Cardiac muscle cell (in vitro differentiated cells and primary cell): ENCODE measurements around the gene RSAD1. TPM values are rescaled to one million over a fixed set of nuclear protein-coding genes. Genes with fewer than 3 reads are reported as not detected.

Experiments used
- DNase-seq, 2 donors: peaks; one replicate each; pipeline versions ENCODE4 v3.0.0 to v3.0.0-alpha.2; 2010 to 2017; ENCODE audit warnings: low read depth in 1 of 2, low spot score in 1 of 2
- H3K27ac ChIP-seq: fragments of 200-600 bp; sonication (generic); 2 replicates; pipeline ENCODE4 v1.5.1; 2016
- H3K27me3 ChIP-seq: fragments of 200-600 bp; sonication (generic); 2 replicates; pipeline ENCODE4 v1.6.0; 2016; ENCODE audit warnings: control low read depth
- H3K36me3 ChIP-seq: fragments of 200-600 bp; sonication (generic); 2 replicates; pipeline ENCODE4 v1.5.1; 2016; ENCODE audit warnings: control low read depth
- H3K4me1 ChIP-seq: fragments of 200-600 bp; sonication (generic); 2 replicates; pipeline ENCODE4 v1.8.1; 2017; ENCODE audit warnings: low read depth, mild to moderate bottlenecking, mixed run types
- H3K4me3 ChIP-seq: fragments of 200-600 bp; sonication (generic); 2 replicates; pipeline ENCODE4 v1.5.1; 2016; ENCODE audit warnings: mild to moderate bottlenecking
- H3K9me3 ChIP-seq: fragments of 200-600 bp; sonication (generic); 2 replicates; pipeline ENCODE4 v1.5.1; 2017; ENCODE audit warnings: low read depth, mild to moderate bottlenecking, control low read depth
- polyA plus RNA-seq: library from polyadenylated mRNA; unstranded; fragments of >200 nt; fragmentation: Nextera tagmentation; extraction: Ambion mirVana; gene quantifications from 2 replicates; pipeline ENCODE4 v1.2.1, GENCODE V29; 2016
- total RNA-seq: library from RNA; depleted of rRNA; stranded (reverse); fragments of >200 nt; gene quantifications from 2 replicates; pipeline ENCODE4 v1.2.3, GENCODE V29; 2016
- TF ChIP-seq, protein P1 (sequence below): IDR thresholded peaks from 2 replicates; pipeline ENCODE4 v1.5.1; 2012; ENCODE audit warnings: low read depth, mild to moderate bottlenecking, low read length

The RSAD1 gene
- total and polyA plus RNA-seq, 2 experiments from 2014 or later, result 35.8 to 39.7 TPM

DNA sequence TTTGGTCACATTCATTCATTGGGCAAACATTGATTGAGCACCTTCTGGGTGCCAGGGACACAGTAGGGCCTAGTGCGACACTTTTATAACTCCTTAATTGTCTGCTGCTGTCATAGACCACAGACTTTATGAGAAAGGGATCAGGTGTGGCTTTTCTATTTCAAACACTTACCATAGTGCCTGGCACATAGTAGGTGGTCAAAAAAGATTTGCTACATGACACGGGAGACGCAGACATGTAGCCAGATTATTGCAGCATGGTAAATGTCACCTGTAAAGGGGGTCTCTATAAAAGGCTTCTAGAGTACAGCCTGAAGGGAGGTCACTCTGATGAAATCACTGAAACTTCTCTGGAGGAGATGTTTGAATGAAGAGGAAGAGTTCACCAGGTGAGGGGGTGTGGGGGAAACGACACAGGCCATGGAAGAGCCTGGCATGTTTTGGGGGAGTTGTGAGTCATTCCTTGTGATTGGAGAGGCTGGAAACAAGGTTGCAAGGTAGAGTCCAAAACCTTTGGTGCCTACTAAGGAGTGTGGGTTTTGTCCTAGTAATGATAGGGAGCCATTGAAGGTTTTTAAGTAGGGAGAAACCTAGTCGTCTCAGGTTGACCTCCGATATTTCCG lies 1.6 kb downstream of the RSAD1 start:
- peaks cover 4% of the 10 kb centered on the region for H3K36me3 ChIP-seq
- H3K4me3 ChIP-seq, result no peak overlapping the region
- TF ChIP-seq, protein P1, sequence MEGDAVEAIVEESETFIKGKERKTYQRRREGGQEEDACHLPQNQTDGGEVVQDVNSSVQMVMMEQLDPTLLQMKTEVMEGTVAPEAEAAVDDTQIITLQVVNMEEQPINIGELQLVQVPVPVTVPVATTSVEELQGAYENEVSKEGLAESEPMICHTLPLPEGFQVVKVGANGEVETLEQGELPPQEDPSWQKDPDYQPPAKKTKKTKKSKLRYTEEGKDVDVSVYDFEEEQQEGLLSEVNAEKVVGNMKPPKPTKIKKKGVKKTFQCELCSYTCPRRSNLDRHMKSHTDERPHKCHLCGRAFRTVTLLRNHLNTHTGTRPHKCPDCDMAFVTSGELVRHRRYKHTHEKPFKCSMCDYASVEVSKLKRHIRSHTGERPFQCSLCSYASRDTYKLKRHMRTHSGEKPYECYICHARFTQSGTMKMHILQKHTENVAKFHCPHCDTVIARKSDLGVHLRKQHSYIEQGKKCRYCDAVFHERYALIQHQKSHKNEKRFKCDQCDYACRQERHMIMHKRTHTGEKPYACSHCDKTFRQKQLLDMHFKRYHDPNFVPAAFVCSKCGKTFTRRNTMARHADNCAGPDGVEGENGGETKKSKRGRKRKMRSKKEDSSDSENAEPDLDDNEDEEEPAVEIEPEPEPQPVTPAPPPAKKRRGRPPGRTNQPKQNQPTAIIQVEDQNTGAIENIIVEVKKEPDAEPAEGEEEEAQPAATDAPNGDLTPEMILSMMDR, result no peak
- no peaks in the 10 kb centered on the region for H3K27me3 ChIP-seq
- no peak overlapping the region for H3K27ac ChIP-seq
- DNase-seq, result no peak
- H3K9me3 ChIP-seq, result no peaks in the 10 kb centered on the region
- H3K4me1 ChIP-seq, result peaks cover 2% of the 10 kb centered on the region

DNA sequence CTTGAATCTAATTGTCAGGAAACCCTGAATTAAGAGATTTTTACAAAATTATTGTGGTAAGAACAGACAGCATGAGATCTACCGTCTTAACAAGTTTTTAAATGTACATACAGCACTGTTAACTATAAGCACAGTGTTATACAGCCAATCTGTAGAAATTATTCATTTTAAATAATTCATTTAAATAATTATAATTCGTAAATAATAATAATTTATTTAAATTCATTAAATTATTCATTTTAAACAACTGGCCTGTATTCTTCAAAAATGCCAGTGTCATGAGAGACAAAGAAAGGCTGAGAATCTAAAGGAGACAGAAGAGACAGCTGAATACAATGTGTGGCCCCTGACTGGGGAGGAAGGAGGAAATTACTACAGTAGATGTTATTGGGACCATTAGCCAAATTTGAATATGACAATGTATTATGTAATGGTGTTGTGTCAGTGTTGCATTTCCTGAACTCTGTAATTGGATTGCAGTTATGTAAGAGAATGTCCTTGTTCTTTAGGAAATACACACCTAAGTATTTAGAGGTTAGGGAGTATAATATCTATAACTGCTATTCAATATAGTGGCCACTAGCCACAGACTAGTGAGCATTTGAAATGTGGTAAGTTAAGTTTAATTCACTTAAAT lies 2.3 kb downstream of the RSAD1 start:
- DNase-seq, result no peak
- no peaks in the 10 kb centered on the region for H3K27me3 ChIP-seq
- H3K9me3 ChIP-seq, result no peaks in the 10 kb centered on the region
- no peak overlapping the region for H3K4me3 ChIP-seq
- peaks cover 4% of the 10 kb centered on the region for H3K36me3 ChIP-seq
- TF ChIP-seq, protein P1, result no peak
- no peak overlapping the region for H3K27ac ChIP-seq
- H3K4me1 ChIP-seq, result peaks cover 2% of the 10 kb centered on the region

DNA sequence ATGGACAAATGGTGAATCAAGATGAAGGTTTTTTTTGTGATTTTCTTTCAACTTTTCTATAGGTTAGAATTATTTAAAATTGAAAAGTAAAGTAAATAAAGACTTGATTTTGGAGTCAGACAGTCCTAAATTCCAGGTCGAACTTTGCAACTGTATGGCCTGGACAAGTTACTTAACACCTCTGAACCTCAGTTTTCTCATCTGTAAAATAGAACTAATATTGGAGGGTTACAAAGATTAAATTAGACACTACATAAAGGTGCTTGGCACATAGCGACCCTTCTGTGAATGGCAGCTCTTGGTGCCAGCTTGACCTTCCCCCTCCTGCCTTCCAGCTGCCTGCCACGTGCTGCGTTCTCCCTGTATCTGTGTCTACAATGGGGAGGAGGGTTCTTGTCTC lies 3.0 kb downstream of the RSAD1 start:
- no peak for DNase-seq
- TF ChIP-seq, protein P1, result no peak
- peaks cover 4% of the 10 kb centered on the region for H3K36me3 ChIP-seq
- no peak overlapping the region for H3K27ac ChIP-seq
- no peaks in the 10 kb centered on the region for H3K9me3 ChIP-seq
- no peaks in the 10 kb centered on the region for H3K27me3 ChIP-seq
- no peak overlapping the region for H3K4me3 ChIP-seq
- peaks cover 2% of the 10 kb centered on the region for H3K4me1 ChIP-seq

DNA sequence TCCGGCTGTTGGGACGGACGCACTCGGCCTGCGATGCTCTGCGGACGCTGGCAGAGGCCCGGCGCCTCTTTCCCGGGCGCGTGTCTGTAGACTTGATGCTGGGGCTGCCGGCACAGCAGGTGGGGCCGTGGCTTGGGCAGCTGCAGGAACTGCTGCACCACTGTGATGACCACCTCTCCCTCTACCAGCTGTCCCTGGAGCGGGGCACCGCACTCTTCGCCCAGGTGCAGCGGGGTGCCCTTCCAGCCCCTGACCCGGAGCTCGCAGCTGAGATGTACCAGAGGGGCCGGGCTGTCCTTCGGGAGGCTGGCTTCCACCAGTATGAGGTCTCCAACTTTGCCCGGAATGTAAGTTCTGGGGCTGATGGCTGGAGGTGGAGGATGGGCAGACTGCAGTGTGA lies 3.5 kb downstream of the RSAD1 start:
- no peaks in the 10 kb centered on the region for H3K27me3 ChIP-seq
- no peak overlapping the region for H3K27ac ChIP-seq
- H3K9me3 ChIP-seq, result no peaks in the 10 kb centered on the region
- DNase-seq, result no peak
- peaks cover 4% of the 10 kb centered on the region for H3K36me3 ChIP-seq
- H3K4me3 ChIP-seq, result no peak overlapping the region
- H3K4me1 ChIP-seq, result peaks cover 2% of the 10 kb centered on the region
- TF ChIP-seq, protein P1, result no peak

DNA sequence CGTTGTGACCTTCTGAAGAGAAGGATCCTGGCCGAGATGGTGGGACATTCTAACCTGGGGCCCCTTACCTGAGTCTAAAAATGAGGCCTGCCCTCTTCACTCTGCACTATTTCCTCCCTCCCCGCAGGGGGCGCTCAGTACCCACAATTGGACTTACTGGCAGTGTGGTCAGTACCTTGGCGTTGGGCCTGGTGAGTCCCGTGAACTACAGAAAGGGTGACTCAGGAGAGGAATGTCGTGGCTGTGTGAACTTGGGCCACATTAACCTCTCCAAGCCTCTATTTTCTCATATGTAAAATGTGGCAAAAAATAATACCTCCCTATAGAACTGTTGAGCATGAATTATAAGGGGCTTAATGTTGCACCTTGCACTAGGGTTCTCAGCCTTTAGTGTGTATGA lies 3.9 kb downstream of the RSAD1 start:
- Histone ChIP-seq H3K36me3 (peaks cover 4% of the 10 kb centered on the region), H3K9me3 (no peaks in the 10 kb centered on the region), H3K4me1 (peaks cover 2% of the 10 kb centered on the region), H3K27me3 (no peaks in the 10 kb centered on the region), H3K4me3 (no peak overlapping the region), H3K27ac (no peak overlapping the region)
- peak; percentile 89 to 97 for DNase-seq
- TF ChIP-seq, protein P1, result peak; percentile 88
